HCT116 (cell line): ENCODE measurements around the gene SUMO3. TPM values are rescaled to one million over a fixed set of nuclear protein-coding genes. Genes with fewer than 3 reads are reported as not detected.

Experiments used
- ATAC-seq: fragments of 200-7000 bp; cut with Tn5 transposase; 2 replicates; pipeline ENCODE4 v1.9.1; 2020; ENCODE audit warnings: mild to moderate bottlenecking, moderate library complexity
- BruUV-seq: library from RNA; stranded (reverse); fragments of 400-500 nt; replicated peaks from 2 replicates; lab custom pipeline; 2021; lab: Mats Ljungman, UMichigan
- CTCF ChIA-PET: fragments of 300-600 bp; sonication (Branson Sonifier 250); formaldehyde crosslinking; loops from one replicate; lab custom pipeline; 2021; ENCODE audit warnings: antibody characterized with exemption; lab: Charles Lee
- POLR2A ChIA-PET: fragments of 300-600, 350-600 bp; sonication (Branson Sonifier 250); formaldehyde crosslinking; loops from one replicate; lab custom pipeline; 2021; ENCODE audit warnings: antibody characterized with exemption; lab: Charles Lee
- RAD21 ChIA-PET, 2 experiments: fragments of 300-600 bp; sonication (Branson Sonifier 250); formaldehyde crosslinking; loops; one replicate each; lab custom pipeline; 2023; ENCODE audit warnings: low total read pairs in 2 of 2; ENCODE audit not compliant: uncharacterized antibody in 2 of 2, unreplicated experiment in 2 of 2, low non-redundant PET in 1 of 2; lab: Charles Lee
- DNase-seq: peaks from one replicate; pipeline ENCODE4 v3.0.0-alpha.2; 2010; ENCODE audit warnings: low read depth, low spot score
- H2AFZ ChIP-seq: fragments of 200-600 bp; shearing (Covaris generic), sonication (generic); 2 replicates; pipeline ENCODE4 v1.6.1; 2017; ENCODE audit warnings: low read depth, mixed run types, mixed read lengths, antibody characterized with exemption, low read length; ENCODE audit not compliant: poor library complexity, severe bottlenecking
- H3K27ac ChIP-seq: 2 replicates; pipeline ENCODE4 v1.5.1; 2012; ENCODE audit warnings: low read depth, low read length
- H3K27me3 ChIP-seq: fragments of 200-600 bp; sonication (generic); 2 replicates; pipeline ENCODE4 v1.6.1; 2016; ENCODE audit warnings: mixed run types, low read length, mixed read lengths; ENCODE audit not compliant: insufficient read depth
- H3K36me3 ChIP-seq, 2 experiments: fragments of 200-500 bp in 1 of 2; fragments of 200-600 bp in 1 of 2; sonication (Bioruptor generic) in 1 of 2; sonication (generic) in 1 of 2; 2 replicates each; pipeline versions ENCODE4 v1.5.1 to v1.6.1; 2014 to 2016; ENCODE audit warnings: low read length in 2 of 2, inconsistent platforms in 1 of 2, mixed read lengths in 1 of 2, mixed run types in 1 of 2; ENCODE audit not compliant: insufficient read depth in 2 of 2, control insufficient read depth in 1 of 2
- H3K4me1 ChIP-seq, 2 experiments: fragments of 200-600 bp in 1 of 2; sonication (generic) in 1 of 2; 2 replicates each; pipeline versions ENCODE4 v1.5.1 to v1.6.1; 2012 to 2017; ENCODE audit warnings: low read length in 2 of 2, inconsistent platforms in 1 of 2, mild to moderate bottlenecking in 1 of 2, mixed read lengths in 1 of 2, mixed run types in 1 of 2, moderate library complexity in 1 of 2; ENCODE audit not compliant: insufficient read depth in 2 of 2, control insufficient read depth in 1 of 2
- H3K4me2 ChIP-seq: fragments of 200-600 bp; sonication (generic); 2 replicates; pipeline ENCODE4 v1.6.1; 2017; ENCODE audit warnings: mixed run types, low read length, mixed read lengths
- H3K4me3 ChIP-seq, 2 experiments: fragments of 200-600 bp in 1 of 2; sonication (generic) in 1 of 2; replicated peaks in 1 of 2; 2 replicates each; pipeline ENCODE4 v1.5.1; 2011 to 2016; ENCODE audit warnings: low read length in 2 of 2, control low read depth in 1 of 2, low read depth in 1 of 2, mild to moderate bottlenecking in 1 of 2, mixed read lengths in 1 of 2, mixed run types in 1 of 2
- H3K79me2 ChIP-seq: fragments of 200-600 bp; sonication (generic); 2 replicates; pipeline ENCODE4 v1.6.1; 2017; ENCODE audit warnings: mild to moderate bottlenecking, mixed run types, low read length, moderate library complexity, mixed read lengths; ENCODE audit not compliant: insufficient read depth
- H3K9ac ChIP-seq: fragments of 200-600 bp; sonication (generic); 2 replicates; pipeline ENCODE4 v1.6.1; 2016; ENCODE audit warnings: low read length, mixed read lengths
- H3K9me2 ChIP-seq: fragments of 200-600 bp; sonication (generic), shearing (Covaris generic); 2 replicates; pipeline ENCODE4 v1.6.1; 2017; ENCODE audit warnings: mixed run types, mild to moderate bottlenecking, moderate library complexity; ENCODE audit not compliant: insufficient read depth
- H3K9me3 ChIP-seq, 2 experiments: fragments of 200-500 bp in 1 of 2; fragments of 200-600 bp in 1 of 2; sonication (Bioruptor generic) in 1 of 2; sonication (generic) in 1 of 2; 2 replicates each; pipeline ENCODE4 v1.6.1; 2014 to 2017; ENCODE audit warnings: low read length in 2 of 2, mixed read lengths in 2 of 2, inconsistent platforms in 1 of 2, low read depth in 1 of 2, mild to moderate bottlenecking in 1 of 2, mixed run types in 1 of 2, moderate library complexity in 1 of 2; ENCODE audit not compliant: control insufficient read depth in 1 of 2, insufficient read depth in 1 of 2
- H4K20me1 ChIP-seq: fragments of 200-600 bp; sonication (generic), shearing (Covaris generic); 2 replicates; pipeline ENCODE4 v1.6.1; 2017; ENCODE audit warnings: mixed run types, mild to moderate bottlenecking, moderate library complexity; ENCODE audit not compliant: insufficient read depth
- CEBPB ChIP-seq: IDR thresholded peaks from 2 replicates; pipeline ENCODE4 v1.6.1; 2012; ENCODE audit warnings: low read depth
- ELF1 ChIP-seq: IDR thresholded peaks from 2 replicates; pipeline ENCODE4 v1.6.1; 2012; ENCODE audit warnings: low read depth, borderline replicate concordance
- EZH2phosphoT487 ChIP-seq: fragments of 200-600 bp; IDR thresholded peaks from 2 replicates; pipeline ENCODE4 v1.6.1; 2018; ENCODE audit warnings: antibody characterized with exemption, borderline replicate concordance
- JUND ChIP-seq: IDR thresholded peaks from 2 replicates; pipeline ENCODE4 v1.6.1; 2012
- MAX ChIP-seq: IDR thresholded peaks from 2 replicates; pipeline ENCODE4 v1.6.1; 2012
- POLR2AphosphoS5 ChIP-seq: IDR thresholded peaks from 2 replicates; pipeline ENCODE4 v1.6.1; 2011; ENCODE audit warnings: mild to moderate bottlenecking, low read depth, low read length, moderate library complexity
- SRF ChIP-seq: IDR thresholded peaks from 2 replicates; pipeline ENCODE4 v1.6.1; 2012; ENCODE audit warnings: low read depth
- TCF7L2 ChIP-seq: IDR thresholded peaks from 2 replicates; pipeline ENCODE4 v1.7.0; 2011; ENCODE audit warnings: borderline replicate concordance, inconsistent platforms; ENCODE audit not compliant: insufficient read depth, insufficient read length; ENCODE audit errors: extremely low read depth
- YY1 ChIP-seq: IDR thresholded peaks from 2 replicates; pipeline ENCODE4 v1.6.1; 2011; ENCODE audit warnings: low read length, low read depth, moderate library complexity, mild to moderate bottlenecking; ENCODE audit not compliant: insufficient replicate concordance; ENCODE audit errors: extremely low read depth
- intact Hi-C: fragments of 100-400 bp; cut with micrococcal nuclease; formaldehyde crosslinking; loops from 2 replicates; pipeline ENCODE4 v1.10.0; 2022
- total RNA-seq: library from RNA; stranded (reverse); gene quantifications from one replicate; pipeline ENCODE4 v1.2.1, GENCODE V29; 2021; ENCODE audit not compliant: unreplicated experiment
- TF ChIP-seq, protein P1 (sequence below), 3 experiments: fragments of 200-600 bp in 1 of 3; sonication (generic) in 1 of 3; IDR thresholded peaks in 2 of 3; conservative IDR thresholded peaks in 1 of 3; 2 replicates each; pipeline ENCODE4 v1.5.1; 2012 to 2017; ENCODE audit warnings: low read depth in 2 of 3, low read length in 2 of 3, antibody characterized with exemption in 1 of 3, borderline replicate concordance in 1 of 3, control low read depth in 1 of 3, mild to moderate bottlenecking in 1 of 3, mixed read lengths in 1 of 3, mixed run types in 1 of 3, moderate library complexity in 1 of 3; ENCODE audit not compliant: insufficient read depth in 1 of 3

SUMO3 gene
- total RNA-seq, 1 experiment from 2014 or later = 31.5 TPM

DNA sequence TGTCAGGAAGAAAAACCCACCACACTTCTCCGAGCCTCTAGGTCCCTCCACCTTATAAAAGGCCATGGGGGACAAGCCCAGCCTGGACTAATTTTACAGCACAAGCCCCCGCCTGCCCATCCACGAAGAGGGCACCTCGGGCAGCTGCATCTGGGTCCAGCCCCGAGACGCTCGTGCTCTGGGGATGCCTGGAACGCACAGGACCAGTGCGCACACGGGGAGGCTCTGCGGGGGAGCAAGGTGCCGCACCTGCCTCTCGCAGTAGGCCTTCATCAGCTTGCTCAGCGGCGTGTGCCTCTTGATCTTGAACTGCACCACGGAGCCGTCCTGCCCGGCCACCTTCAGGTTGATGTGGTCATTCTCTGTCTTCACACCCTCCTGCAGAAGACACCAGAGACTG is 4.1 kb downstream of the SUMO3 start:
- Histone ChIP-seq H3K9me2 (no peaks in the 10 kb centered on the region), H3K4me3 (no peak overlapping the region), H3K9me3 (no peaks in the 10 kb centered on the region; a peak in 1 of 4 replicates), H2AFZ (no peak overlapping the region), H3K9ac (no peak overlapping the region), H4K20me1 (no peaks in the 10 kb centered on the region), H3K4me2 (no peak overlapping the region), H3K36me3 (no peaks in the 10 kb centered on the region), H3K27me3 (no peaks in the 10 kb centered on the region), H3K27ac (no peak overlapping the region), H3K79me2 (0 out of 2 replicates have a peak, but pooled peaks cover 7% of the 10 kb centered on the region), H3K4me1 (peaks cover 2 to 6% of the 10 kb centered on the region in 2 experiments; a peak in 2 of 4 replicates)
- no TSS peak for BruUV-seq
- RAD21 ChIA-PET = no interaction called here
- DNase-seq = no peak
- no peak for TF ChIP-seq SRF
- TF ChIP-seq YY1 = no peak
- TF ChIP-seq CEBPB = no peak
- no peak for TF ChIP-seq ELF1
- TF ChIP-seq TCF7L2 = no peak
- TF ChIP-seq, protein P1, sequence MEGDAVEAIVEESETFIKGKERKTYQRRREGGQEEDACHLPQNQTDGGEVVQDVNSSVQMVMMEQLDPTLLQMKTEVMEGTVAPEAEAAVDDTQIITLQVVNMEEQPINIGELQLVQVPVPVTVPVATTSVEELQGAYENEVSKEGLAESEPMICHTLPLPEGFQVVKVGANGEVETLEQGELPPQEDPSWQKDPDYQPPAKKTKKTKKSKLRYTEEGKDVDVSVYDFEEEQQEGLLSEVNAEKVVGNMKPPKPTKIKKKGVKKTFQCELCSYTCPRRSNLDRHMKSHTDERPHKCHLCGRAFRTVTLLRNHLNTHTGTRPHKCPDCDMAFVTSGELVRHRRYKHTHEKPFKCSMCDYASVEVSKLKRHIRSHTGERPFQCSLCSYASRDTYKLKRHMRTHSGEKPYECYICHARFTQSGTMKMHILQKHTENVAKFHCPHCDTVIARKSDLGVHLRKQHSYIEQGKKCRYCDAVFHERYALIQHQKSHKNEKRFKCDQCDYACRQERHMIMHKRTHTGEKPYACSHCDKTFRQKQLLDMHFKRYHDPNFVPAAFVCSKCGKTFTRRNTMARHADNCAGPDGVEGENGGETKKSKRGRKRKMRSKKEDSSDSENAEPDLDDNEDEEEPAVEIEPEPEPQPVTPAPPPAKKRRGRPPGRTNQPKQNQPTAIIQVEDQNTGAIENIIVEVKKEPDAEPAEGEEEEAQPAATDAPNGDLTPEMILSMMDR (IDR thresholded peaks at IDR 0.05 in 2 of 3, conservative IDR thresholded peaks at IDR 0.05 in 1 of 3; ENCODE audit: borderline replicate concordance in 1 of 3, insufficient read depth in 1 of 3, low read depth in 2 of 3, low read length in 2 of 3) = no peak
- TF ChIP-seq EZH2phosphoT487 = no peak
- TF ChIP-seq JUND = no peak
- CTCF ChIA-PET = no interaction called here
- intact Hi-C loops = no loop called here
- POLR2A ChIA-PET = no interaction called here
- ATAC-seq = no peak

GRCh38 chr21:44813149-44813548 is 4.7 kb downstream of the SUMO3 start:
- ChIA-PET CTCF (no interaction called here), POLR2A (no interaction called here), RAD21 (no interaction called here)
- intact Hi-C loops = no loop called here
- Histone ChIP-seq H3K4me2 (no peak overlapping the region), H2AFZ (no peak overlapping the region), H3K27ac (no peak overlapping the region), H3K4me3 (no peak overlapping the region), H3K27me3 (no peaks in the 10 kb centered on the region), H3K79me2 (0 out of 2 replicates have a peak, but pooled peaks cover 7% of the 10 kb centered on the region), H3K4me1 (peaks cover 1 to 6% of the 10 kb centered on the region in 2 experiments; a peak in 2 of 4 replicates), H4K20me1 (no peaks in the 10 kb centered on the region), H3K36me3 (no peaks in the 10 kb centered on the region), H3K9me3 (no peaks in the 10 kb centered on the region), H3K9me2 (no peaks in the 10 kb centered on the region), H3K9ac (no peak overlapping the region)
- ATAC-seq = no peak
- DNase-seq = no peak
- no peak for TF ChIP-seq POLR2AphosphoS5
- no peak for TF ChIP-seq MAX
- no TSS peak for BruUV-seq
